GM12875 (cell line): Measurements from ENCODE around the gene ALDH3B2.
"Not testable (repeated sequence)": the region's sequence is repeated elsewhere in the genome, so short reads cannot be mapped to it uniquely, and the experiment has no call there.

ENCODE experiments used
- H3K4me3 ChIP-seq: one replicate; pipeline ENCODE4 v1.5.1; 2011; ENCODE audit warnings: low read depth, low read length, control low read depth
- CTCF ChIP-seq: IDR thresholded peaks from 2 replicates; pipeline ENCODE4 v1.5.1; 2011; ENCODE audit warnings: low read depth, mild to moderate bottlenecking, control low read depth, inconsistent platforms, low read length, moderate library complexity, borderline replicate concordance; ENCODE audit not compliant: insufficient read depth

Gene ALDH3B2

DNA sequence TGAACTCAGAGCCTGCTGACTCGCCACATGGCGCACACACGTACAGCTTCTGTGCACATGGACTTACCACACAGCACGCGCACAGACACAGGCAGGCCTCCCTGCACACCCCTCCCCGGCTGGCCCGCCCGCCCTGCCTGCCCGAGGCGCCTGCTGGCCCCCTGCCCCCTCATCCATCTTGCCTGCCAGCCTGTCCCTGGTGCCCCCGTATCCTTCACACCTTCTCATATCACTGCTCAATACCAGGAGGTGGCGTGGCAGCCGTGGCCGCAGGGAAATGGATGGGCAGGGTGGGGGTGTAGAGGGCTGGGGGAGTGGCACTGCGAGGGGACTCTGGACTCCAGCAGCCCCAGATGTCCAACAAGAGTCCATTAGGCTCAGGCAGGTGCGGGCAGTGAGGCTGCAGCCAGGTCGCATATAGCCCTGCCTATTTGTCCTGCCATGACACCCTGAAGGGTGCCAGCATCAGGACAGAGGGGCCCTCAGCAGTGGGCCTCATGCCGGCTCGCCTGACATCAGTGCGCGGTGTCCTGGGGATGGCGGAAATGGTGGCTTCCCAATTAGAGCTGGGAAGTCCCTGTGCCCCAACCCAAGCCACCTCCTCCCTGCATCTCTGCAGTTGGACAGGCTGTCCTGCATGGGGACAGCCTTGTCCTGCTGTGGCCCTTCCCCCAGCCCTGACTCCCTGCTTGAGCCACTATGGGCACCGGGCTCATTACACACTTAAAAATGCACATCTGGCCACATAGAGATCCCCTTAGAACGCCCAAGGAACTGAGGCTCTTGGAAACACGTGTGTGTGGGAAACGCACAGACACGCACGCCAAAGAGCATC lies 32.9 kb downstream of the ALDH3B2 start:
- no peak for TF ChIP-seq CTCF
- no peak overlapping the region for H3K4me3 ChIP-seq

DNA sequence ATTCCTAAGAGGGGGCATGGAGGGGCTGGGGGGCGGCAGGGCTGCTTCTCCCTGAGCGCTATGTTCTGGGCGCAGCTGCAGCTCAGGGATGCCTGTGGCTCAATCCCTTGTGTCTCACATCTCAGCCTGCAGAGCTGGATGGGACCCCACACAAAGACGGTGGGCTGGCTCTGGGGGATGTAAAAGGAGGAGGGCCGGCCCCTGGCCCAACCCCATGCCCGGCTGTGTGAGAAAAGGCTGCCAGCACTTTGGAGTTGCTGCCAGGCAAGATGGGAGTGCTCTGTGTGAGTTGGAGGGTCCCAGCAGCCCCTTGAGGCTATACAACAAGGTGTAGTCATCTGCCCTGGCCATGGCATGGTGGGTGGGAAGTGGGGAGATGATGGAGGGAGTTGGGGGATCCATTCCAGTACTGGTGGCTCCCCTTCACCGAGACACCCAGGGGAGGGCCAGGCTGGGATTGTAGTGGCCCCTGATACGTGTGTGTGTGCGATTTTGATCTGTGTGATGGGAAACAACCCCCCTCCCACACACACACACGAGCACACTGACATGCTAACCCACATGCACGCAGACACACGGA lies 33.6 kb downstream of the ALDH3B2 start:
- no peak overlapping the region for H3K4me3 ChIP-seq

GRCh38 chr11:67640021-67640757 lies 34.2 kb downstream of the ALDH3B2 start:
- no peak overlapping the region for H3K4me3 ChIP-seq
- TF ChIP-seq CTCF, result peak; percentile 83

More for the DNA sequence above, 33.6 kb downstream of the ALDH3B2 start:
- no peak for TF ChIP-seq CTCF

DNA sequence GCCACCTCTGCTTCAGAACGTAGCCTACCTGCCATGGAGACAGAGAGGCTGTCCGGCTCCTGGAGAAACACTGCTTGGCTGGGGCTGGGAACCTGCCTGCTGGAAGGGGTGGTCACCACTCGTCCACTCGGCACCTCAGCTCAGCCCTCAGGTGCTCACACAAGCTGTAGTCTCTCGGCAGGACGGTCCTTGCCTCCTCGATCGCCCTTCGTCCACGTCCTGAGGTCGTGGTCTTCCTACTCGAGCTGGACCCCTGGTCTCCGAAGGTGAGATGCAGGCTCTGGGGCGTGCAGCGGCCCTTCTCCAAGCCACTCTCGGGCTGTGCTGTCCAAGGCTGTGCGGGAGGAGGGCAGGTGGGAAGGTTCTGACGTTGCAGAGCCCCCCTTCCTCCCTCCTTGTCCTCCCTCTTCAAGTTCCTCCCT lies 35.0 kb downstream of the ALDH3B2 start, which contains the start of gene TBX10:
Gene TBX10 (minus strand): TSS at position 326 of the 422 bp plus-strand sequence. CDS start 291 bp downstream, at position 35.
- H3K4me3 ChIP-seq, result no peak within 1 kb of the TSS
- TF ChIP-seq CTCF, result no peak

GRCh38 chr11:67638535-67639437 lies 35.6 kb downstream of the ALDH3B2 start:
- H3K4me3 ChIP-seq, result no peak overlapping the region
- TF ChIP-seq CTCF, result no peak

DNA sequence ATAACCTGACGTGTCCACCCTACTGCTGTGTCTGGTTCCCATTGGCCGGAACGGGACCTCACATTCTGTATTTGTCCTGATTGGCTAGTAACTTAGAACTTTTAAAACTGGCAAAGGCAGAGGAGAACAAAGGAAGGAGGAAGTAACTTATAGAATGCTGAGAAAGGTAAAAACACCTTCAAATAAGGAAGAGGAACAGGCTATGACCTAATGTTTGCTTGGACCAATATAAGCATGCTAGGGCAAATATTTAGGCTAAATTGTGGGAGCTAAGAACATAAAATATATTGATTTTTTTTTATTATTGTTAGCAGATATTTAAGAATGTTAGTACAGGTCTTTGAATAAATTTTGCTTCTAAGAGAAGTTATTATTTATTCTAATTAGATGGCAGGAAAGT lies 37.0 kb downstream of the ALDH3B2 start:
- not testable (repeated sequence) for H3K4me3 ChIP-seq

DNA sequence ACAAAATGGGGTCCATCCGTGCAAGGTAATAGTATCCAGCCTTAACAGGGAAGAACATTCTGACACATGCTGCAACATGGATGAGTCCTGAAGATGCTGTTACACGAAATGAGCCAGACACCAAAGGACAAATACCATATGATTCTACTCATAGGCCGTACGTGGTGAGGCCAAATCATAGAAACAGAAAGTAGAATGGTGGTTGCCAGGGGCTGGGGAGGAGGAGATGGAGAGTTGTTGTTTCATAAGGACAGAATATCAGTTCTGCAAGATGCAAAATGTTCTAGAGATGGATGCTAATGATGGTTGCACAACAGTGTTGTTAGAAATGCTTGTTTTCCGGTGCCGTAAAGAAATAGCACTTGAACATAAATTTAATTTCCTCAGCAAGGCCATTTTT lies 37.5 kb downstream of the ALDH3B2 start:
- H3K4me3 ChIP-seq, result no peak overlapping the region
- no peak for TF ChIP-seq CTCF
